C4-2B (cell line): ENCODE results near the gene EIF4E2.

ENCODE experiments used
- CTCF ChIP-seq: fragments of 450-650 bp; conservative IDR thresholded peaks from 2 replicates; pipeline ENCODE4 v1.5.1; 2017; ENCODE audit warnings: mild to moderate bottlenecking
- ZFX ChIP-seq: fragments of 450-650 bp; IDR thresholded peaks from 2 replicates; pipeline ENCODE4 v1.6.1; 2017

- TF ChIP-seq CTCF = no peak
- TF ChIP-seq ZFX = no peak
Measured at GRCh38 chr2:232519581-232520438, 30.7 kb upstream of the EIF4E2 start, which contains the start of gene PRSS56.
